Body of pancreas (tissue), 4 donors: ENCODE measurements around the gene CDC5L. TPM values are rescaled to one million over a fixed set of nuclear protein-coding genes. Genes with fewer than 3 reads are reported as not detected.

Experiments used
- ATAC-seq: fragments of 150-250 bp; one replicate; pipeline ENCODE4 v1.9.1; 2016
- DNase-seq, 4 donors: peaks; one replicate each; pipeline ENCODE4 v3.0.0-alpha.2; 2019
- H3K27ac ChIP-seq, 4 donors: fragments of 200-600 bp; sonication (generic); 1 replicate in 3 of 4; 2 replicates in 1 of 4; pipeline versions ENCODE4 v1.5.1 to v1.6.1; 2016 to 2019; ENCODE audit warnings: mild to moderate bottlenecking in 1 of 4, mixed read lengths in 1 of 4, moderate library complexity in 1 of 4
- H3K27me3 ChIP-seq, 2 donors: fragments of 200-600 bp; sonication (generic); one replicate each; pipeline ENCODE4 v1.6.0; 2016; ENCODE audit warnings: mild to moderate bottlenecking in 1 of 2
- H3K36me3 ChIP-seq, 2 donors: fragments of 200-600 bp; sonication (generic); replicated peaks in 1 of 2; 2 replicates each; pipeline ENCODE4 v1.5.1; 2016; ENCODE audit warnings: low read depth in 2 of 2; ENCODE audit not compliant: insufficient read depth in 1 of 2
- H3K4me1 ChIP-seq: fragments of 200-600 bp; sonication (generic); one replicate; pipeline ENCODE4 v1.6.0; 2016
- H3K4me3 ChIP-seq, 2 donors: fragments of 200-600 bp; sonication (generic); 1 replicate in 1 of 2; 2 replicates in 1 of 2; pipeline ENCODE4 v1.5.1; 2016 to 2019
- H3K9me3 ChIP-seq, 3 donors: fragments of 200-600 bp; sonication (generic); 1 replicate in 2 of 3; 2 replicates in 1 of 3; pipeline ENCODE4 v1.5.1; 2016
- POLR2A ChIP-seq, 3 donors: fragments of 450-650 bp; IDR thresholded peaks; one replicate each; pipeline ENCODE4 v1.6.1; 2016; ENCODE audit warnings: antibody characterized with exemption in 3 of 3, mild to moderate bottlenecking in 2 of 3
- WGBS, 2 donors: methylation state at CpG; one replicate each; pipeline ENCODE4 v1.1.5; 2017; 5-methylcytosine and 5-hydroxymethylcytosine counted together
- intact Hi-C: fragments of 100-400 bp; cut with DNase I; formaldehyde crosslinking; loops from one replicate; pipeline ENCODE4 v1.15.1; 2023
- total RNA-seq, 2 donors: library from RNA; depleted of rRNA; stranded (reverse); fragments of >200 nt; gene quantifications; one replicate each; pipeline ENCODE4 v1.1.0, GENCODE V29; 2016
- TF ChIP-seq, protein P1 (sequence below), 7 experiments: fragments of 450-650 bp in 4 of 7; fragments of 200-600 bp in 3 of 7; sonication (generic) in 3 of 7; IDR thresholded peaks; one replicate each; pipeline ENCODE4 v1.5.1; 2016 to 2019; ENCODE audit warnings: antibody characterized with exemption in 7 of 7

CDC5L gene
- total RNA-seq, 2 donors from 2014 or later, result 10.2 to 11.2 TPM

DNA sequence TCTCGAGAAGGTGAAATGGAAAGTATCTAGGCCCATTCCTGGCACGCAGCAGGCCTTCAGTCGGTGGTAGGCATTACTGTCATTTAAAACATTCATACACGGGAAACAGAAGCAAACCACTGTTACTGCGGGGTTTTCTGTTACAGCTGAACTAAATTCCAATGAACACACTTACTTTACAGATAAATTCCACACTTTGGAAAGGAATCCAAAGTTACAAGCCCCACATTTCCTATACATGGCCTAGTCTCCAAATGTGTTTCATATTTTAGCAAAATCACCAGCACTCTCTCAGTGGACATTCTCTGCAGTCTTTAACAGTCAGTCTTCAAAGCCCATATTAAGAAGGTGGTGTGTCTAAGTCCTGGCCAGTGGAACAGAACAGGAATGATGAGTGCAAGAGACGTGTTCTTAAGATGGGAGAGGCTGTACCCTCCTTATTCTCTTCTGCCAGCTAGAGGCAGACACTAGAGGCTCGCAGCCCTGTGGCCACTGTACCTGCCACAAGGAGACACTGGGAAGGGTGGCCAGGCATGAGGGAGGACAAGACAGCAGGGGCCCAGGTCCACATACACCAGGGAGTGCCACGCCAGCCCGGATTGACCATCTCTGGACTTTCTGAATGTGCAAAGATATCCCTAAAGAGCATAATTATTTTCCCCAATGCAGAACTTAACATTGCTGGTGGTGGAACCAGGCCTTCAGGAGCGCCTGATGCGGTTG is 76.4 kb downstream of the CDC5L start:
- no peak overlapping the region for H3K4me3 ChIP-seq
- intact Hi-C loops, result no loop called here
- no peak overlapping the region for H3K27ac ChIP-seq
- no peaks in the 10 kb centered on the region for H3K27me3 ChIP-seq
- no peaks in the 10 kb centered on the region for H3K36me3 ChIP-seq
- ATAC-seq (no peak), DNase-seq (no peak)
- no peak for TF ChIP-seq POLR2A (IDR thresholded peaks at IDR 0.05)
- TF ChIP-seq, protein P1, sequence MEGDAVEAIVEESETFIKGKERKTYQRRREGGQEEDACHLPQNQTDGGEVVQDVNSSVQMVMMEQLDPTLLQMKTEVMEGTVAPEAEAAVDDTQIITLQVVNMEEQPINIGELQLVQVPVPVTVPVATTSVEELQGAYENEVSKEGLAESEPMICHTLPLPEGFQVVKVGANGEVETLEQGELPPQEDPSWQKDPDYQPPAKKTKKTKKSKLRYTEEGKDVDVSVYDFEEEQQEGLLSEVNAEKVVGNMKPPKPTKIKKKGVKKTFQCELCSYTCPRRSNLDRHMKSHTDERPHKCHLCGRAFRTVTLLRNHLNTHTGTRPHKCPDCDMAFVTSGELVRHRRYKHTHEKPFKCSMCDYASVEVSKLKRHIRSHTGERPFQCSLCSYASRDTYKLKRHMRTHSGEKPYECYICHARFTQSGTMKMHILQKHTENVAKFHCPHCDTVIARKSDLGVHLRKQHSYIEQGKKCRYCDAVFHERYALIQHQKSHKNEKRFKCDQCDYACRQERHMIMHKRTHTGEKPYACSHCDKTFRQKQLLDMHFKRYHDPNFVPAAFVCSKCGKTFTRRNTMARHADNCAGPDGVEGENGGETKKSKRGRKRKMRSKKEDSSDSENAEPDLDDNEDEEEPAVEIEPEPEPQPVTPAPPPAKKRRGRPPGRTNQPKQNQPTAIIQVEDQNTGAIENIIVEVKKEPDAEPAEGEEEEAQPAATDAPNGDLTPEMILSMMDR (IDR thresholded peaks at IDR 0.05), result no peak
- H3K4me1 ChIP-seq, result no peaks in the 10 kb centered on the region
- no peaks in the 10 kb centered on the region for H3K9me3 ChIP-seq
- 79 to 87% methylated on average over 10 to 11 of the region's 11 CpGs for WGBS, 2 donors

DNA sequence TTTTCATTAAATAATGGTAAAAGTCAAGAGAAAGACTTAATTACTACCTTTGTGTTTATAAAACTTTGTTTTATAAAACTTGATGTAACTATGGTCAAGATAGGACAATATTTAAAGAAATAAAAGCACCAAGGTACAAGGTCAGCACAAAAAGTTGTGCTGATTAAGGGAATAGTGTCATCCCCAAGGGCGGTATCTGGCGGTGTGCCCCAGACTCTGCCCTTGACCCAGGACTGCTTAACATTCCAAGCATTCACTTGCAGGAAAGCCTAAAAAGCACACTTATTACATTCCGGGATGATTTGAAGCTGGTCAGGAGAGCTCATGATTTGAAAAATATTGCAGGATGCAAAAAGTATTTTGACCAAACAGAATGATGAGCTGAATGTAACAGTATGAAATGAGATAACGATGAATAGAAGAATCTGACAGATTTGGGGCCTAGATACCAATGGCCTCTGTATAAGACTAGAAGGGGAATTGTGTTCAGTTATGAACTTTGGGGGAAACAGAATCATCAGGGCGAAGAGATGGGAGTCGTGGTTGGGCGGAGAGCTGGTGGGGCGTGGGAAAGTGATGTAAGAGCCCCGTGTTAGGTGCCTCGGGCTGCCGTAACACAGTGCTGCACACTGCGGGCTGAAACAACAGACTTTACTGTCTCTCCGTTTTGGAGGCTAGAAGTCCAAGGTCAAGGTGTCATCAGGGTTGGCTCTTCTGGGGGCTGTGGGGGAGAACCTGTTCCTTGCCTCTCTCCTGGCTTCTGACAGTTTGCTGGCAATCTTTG is 77.2 kb downstream of the CDC5L start:
- no peaks in the 10 kb centered on the region for H3K9me3 ChIP-seq
- H3K4me1 ChIP-seq, result peaks cover 1% of the 10 kb centered on the region
- no peak for TF ChIP-seq POLR2A (IDR thresholded peaks at IDR 0.05)
- TF ChIP-seq, protein P1 (IDR thresholded peaks at IDR 0.05), result no peak
- H3K27ac ChIP-seq, result no peak overlapping the region
- WGBS, 2 donors, result 74 to 78% methylated on average over 13 of the region's 13 CpGs
- intact Hi-C loops, result no loop called here
- no peaks in the 10 kb centered on the region for H3K36me3 ChIP-seq
- DNase-seq, result peak in 3 of 4 donors; percentile 22 to 28 (median 26)
- H3K27me3 ChIP-seq, result no peaks in the 10 kb centered on the region
- no peak overlapping the region for H3K4me3 ChIP-seq
- ATAC-seq, result no peak

DNA sequence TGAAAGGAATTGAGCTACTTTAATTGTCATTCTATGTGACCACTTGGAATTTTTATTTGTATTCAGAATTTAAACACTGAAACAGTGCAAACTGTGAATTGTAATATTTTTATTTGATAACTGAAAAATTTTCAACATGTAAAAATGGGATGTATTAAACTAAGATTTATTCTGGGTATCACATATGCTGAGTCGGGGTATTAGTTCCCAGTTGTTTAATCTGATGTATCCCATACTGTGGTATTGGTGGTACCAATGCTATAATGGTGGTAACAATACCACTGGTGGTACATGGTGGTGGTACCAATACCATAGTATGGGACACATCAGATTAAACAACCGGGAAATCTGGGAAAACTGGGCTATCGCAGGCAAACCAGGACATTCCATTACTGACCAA is 79.4 kb downstream of the CDC5L start:
- ATAC-seq, result no peak

GRCh38 chr6:44468835-44469234 is 81.3 kb downstream of the CDC5L start:
- H3K4me1 ChIP-seq, result peaks cover 9% of the 10 kb centered on the region
- DNase-seq (no peak), ATAC-seq (no peak)
- no peaks in the 10 kb centered on the region for H3K9me3 ChIP-seq
- no peaks in the 10 kb centered on the region for H3K36me3 ChIP-seq
- intact Hi-C loops, result no loop called here
- H3K27ac ChIP-seq, result no peak overlapping the region
- TF ChIP-seq, protein P1 (IDR thresholded peaks at IDR 0.05), result no peak
- no peak for TF ChIP-seq POLR2A (IDR thresholded peaks at IDR 0.05)
- no peaks in the 10 kb centered on the region for H3K27me3 ChIP-seq
- WGBS, 2 donors, result 61 to 62% methylated on average over 6 of the region's 6 CpGs
- H3K4me3 ChIP-seq, result no peak overlapping the region

More for the DNA sequence above, 79.4 kb downstream of the CDC5L start:
- peaks cover 9% of the 10 kb centered on the region for H3K4me1 ChIP-seq
- 83 to 84% methylated on average over 3 of the region's 3 CpGs for WGBS, 2 donors
- no peak overlapping the region for H3K27ac ChIP-seq
- DNase-seq, result no peak
- TF ChIP-seq, protein P1 (IDR thresholded peaks at IDR 0.05), result no peak
- no peak for TF ChIP-seq POLR2A (IDR thresholded peaks at IDR 0.05)
- no peaks in the 10 kb centered on the region for H3K9me3 ChIP-seq
- H3K4me3 ChIP-seq, result no peak overlapping the region
- no peaks in the 10 kb centered on the region for H3K36me3 ChIP-seq
- intact Hi-C loops, result no loop called here
- no peaks in the 10 kb centered on the region for H3K27me3 ChIP-seq
